ENCODE measurements around the gene ERN1. TPM values are rescaled to one million over a fixed set of nuclear protein-coding genes. Genes with fewer than 3 reads are reported as not detected.
"Not testable (repeated sequence)": the region's sequence is repeated elsewhere in the genome, so short reads cannot be mapped to it uniquely, and the experiment has no call there.

Gene ERN1
- total RNA-seq, 4 donors from 2014 or later, result 14.6 to 54.4 (median 30.4) TPM

GRCh38 chr17:64129515-64129764 is 504 bp downstream of the ERN1 start:
- DNase-seq (ENCODE audit: low spot score), result no peak
- ATAC-seq (ENCODE audit: low FRiP score), result peak; percentile 2
- TF ChIP-seq CTCF (IDR thresholded peaks at IDR 0.05), result no peak

- no peak for DNase-seq (ENCODE audit: low spot score)
Observed at GRCh38 chr17:64128787-64129514, 993 bp downstream of the ERN1 start.

GRCh38 chr17:64126918-64127317 is 3.0 kb downstream of the ERN1 start:
- DNase-seq (ENCODE audit: low spot score), result no peak
- ATAC-seq (ENCODE audit: low FRiP score), result no peak
- no peak for TF ChIP-seq CTCF (IDR thresholded peaks at IDR 0.05)

More at GRCh38 chr17:64128787-64129514, 993 bp downstream of the ERN1 start:
- TF ChIP-seq CTCF (IDR thresholded peaks at IDR 0.05), result no peak
- no peak for ATAC-seq (ENCODE audit: low FRiP score)

- DNase-seq (ENCODE audit: low spot score) (no peak), ATAC-seq (ENCODE audit: low FRiP score) (no peak)
- TF ChIP-seq CTCF (IDR thresholded peaks at IDR 0.05), result no peak
Observed at GRCh38 chr17:64125937-64126336, 4.0 kb downstream of the ERN1 start.

- TF ChIP-seq CTCF (IDR thresholded peaks at IDR 0.05), result no peak
- DNase-seq (ENCODE audit: low spot score) (no peak), ATAC-seq (ENCODE audit: low FRiP score) (no peak)
Observed at GRCh38 chr17:64124609-64125008, 5.3 kb downstream of the ERN1 start.

- ATAC-seq (ENCODE audit: low FRiP score), result no peak
- no peak for DNase-seq (ENCODE audit: low spot score)
- TF ChIP-seq CTCF (IDR thresholded peaks at IDR 0.05), result no peak
Observed at GRCh38 chr17:64123114-64123513, 6.8 kb downstream of the ERN1 start.

GRCh38 chr17:64120972-64121786 is 8.8 kb downstream of the ERN1 start:
- DNase-seq (ENCODE audit: low spot score); ATAC-seq (ENCODE audit: low FRiP score): not testable (repeated sequence)

Data from omental fat pad (tissue), 4 donors.